H1 (cell line): Measurements from ENCODE around the gene CDC25C. TPM values are rescaled to one million over a fixed set of nuclear protein-coding genes. Genes with fewer than 3 reads are reported as not detected.

Experiments
- KDM4A ChIP-seq: IDR thresholded peaks from one replicate; pipeline ENCODE4 v1.7.1; 2012; ENCODE audit warnings: low read depth, mild to moderate bottlenecking, moderate library complexity, low read length, inconsistent platforms; ENCODE audit not compliant: severe bottlenecking
- NANOG ChIP-seq: IDR thresholded peaks from 2 replicates; pipeline ENCODE4 v1.6.1; 2011; ENCODE audit warnings: low read length, low read depth, mild to moderate bottlenecking, inconsistent platforms; ENCODE audit not compliant: insufficient read depth, poor library complexity, severe bottlenecking
- SIN3A ChIP-seq, 2 experiments: IDR thresholded peaks in 1 of 2; conservative IDR thresholded peaks in 1 of 2; 2 replicates each; pipeline ENCODE4 v1.6.1; 2011 to 2012; ENCODE audit warnings: low read length in 2 of 2, improper control_type of control experiment in 1 of 2, low read depth in 1 of 2, mild to moderate bottlenecking in 1 of 2
- SUZ12 ChIP-seq: fragments of 200-600 bp; sonication (generic); IDR thresholded peaks from 2 replicates; pipeline ENCODE4 v1.6.1; 2012; ENCODE audit warnings: mild to moderate bottlenecking, inconsistent platforms, low read length, moderate library complexity, mixed read lengths
- polyA plus RNA-seq, 7 experiments: library from polyadenylated mRNA; depleted of rRNA in 3 of 7; stranded (reverse) in 5 of 7; unstranded in 2 of 7; fragments of >200 nt in 5 of 7; fragments of 200-250 nt in 2 of 7; gene quantifications; 1 replicate in 5 of 7; 2 replicates in 1 of 7; 4 replicates in 1 of 7; pipeline versions ENCODE4 v1.2.1 to v1.2.3, GENCODE V29; 2011 to 2013; ENCODE audit warnings: missing spikeins in 2 of 7, mixed read lengths in 2 of 7
- total RNA-seq: library from RNA; stranded (reverse); fragmentation: NEBNext Ultra II Directional; extraction: Animal tissue kit (Norgen Biotek cat#: 25700); gene quantifications from 2 replicates; pipeline ENCODE4 v1.2.1, GENCODE V29; 2021

Gene CDC25C
- total and polyA plus RNA-seq, 2 of the 8 experiments (the other 6 are each of a cell fraction or from before 2014, with no cell fraction given): 18.4 to 20.8 TPM

GRCh38 chr5:138274189-138274853 is 57.3 kb downstream of the CDC25C start, which contains the start of gene GFRA3 (continued):
- TF ChIP-seq SUZ12 (peak; percentile 54; the same call in 1 of the 2 replicates), KDM4A (peak; percentile 68), SIN3A (conservative IDR thresholded peaks at IDR 0.05 in 1 of 2, IDR thresholded peaks at IDR 0.05 in 1 of 2; ENCODE audit: low read depth in 1 of 2, low read length in 2 of 2) (peak in 1 of 2 experiments; percentile 71; a peak in 1 of 4 replicates), NANOG (no peak)
